IMR-90 (cell line): ENCODE data around the gene PPIH. TPM values are rescaled to one million over a fixed set of nuclear protein-coding genes. Genes with fewer than 3 reads are reported as not detected.
A peak's percentile ranks its signal among the peaks of the same experiment; 100 is the strongest.

Experiments
- ATAC-seq: fragments of 200-7000 bp; cut with Tn5 transposase; 2 replicates; pipeline ENCODE4 v1.9.1; 2020; ENCODE audit warnings: low read depth, mild to moderate bottlenecking, moderate library complexity
- BruUV-seq: library from RNA; stranded (reverse); fragments of 400-500 nt; replicated peaks from 2 replicates; lab custom pipeline; 2021; lab: Mats Ljungman, UMichigan
- CTCF ChIA-PET: fragments of 300-600 bp; formaldehyde crosslinking; extraction: SDS; loops from one replicate; lab custom pipeline; 2021; ENCODE audit warnings: antibody characterized with exemption; lab: Yijun Ruan, JAX
- POLR2A ChIA-PET: fragments of 300-600 bp; sonication (Branson Sonifier 250); formaldehyde crosslinking; loops from one replicate; lab custom pipeline; 2022; ENCODE audit warnings: antibody characterized with exemption; ENCODE audit not compliant: unreplicated experiment; lab: Charles Lee
- DNase-seq: peaks from one replicate; pipeline ENCODE4 v3.0.0; 2013
- H2AFZ ChIP-seq: replicated peaks from 2 replicates; pipeline ENCODE3; 2013; ENCODE audit warnings: low read length, mild to moderate bottlenecking; ENCODE audit not compliant: poor library complexity
- H2AK5ac ChIP-seq: 2 replicates; pipeline ENCODE4 v1.6.1; 2013; ENCODE audit warnings: low read depth, low read length, inconsistent platforms
- H2AK9ac ChIP-seq: replicated peaks from 2 replicates; pipeline ENCODE3; 2013; ENCODE audit warnings: mild to moderate bottlenecking, low read depth, low read length, moderate library complexity; ENCODE audit not compliant: poor library complexity
- H2BK120ac ChIP-seq: 2 replicates; pipeline ENCODE4 v1.6.1; 2013; ENCODE audit warnings: low read depth, low read length, inconsistent platforms
- H2BK15ac ChIP-seq: 3 replicates; pipeline ENCODE4 v1.6.1; 2013; ENCODE audit warnings: low read depth, low read length, inconsistent platforms
- H2BK20ac ChIP-seq: 2 replicates; pipeline ENCODE4 v1.6.1; 2013; ENCODE audit warnings: low read depth, mild to moderate bottlenecking, inconsistent platforms, low read length, moderate library complexity
- H2BK5ac ChIP-seq: 2 replicates; pipeline ENCODE4 v1.6.1; 2013; ENCODE audit warnings: mild to moderate bottlenecking, low read depth, low read length, inconsistent platforms; ENCODE audit not compliant: poor library complexity, severe bottlenecking
- H3K14ac ChIP-seq: replicated peaks from 2 replicates; pipeline ENCODE4 v1.6.1; 2013; ENCODE audit warnings: low read depth, low read length, inconsistent platforms
- H3K18ac ChIP-seq: 2 replicates; pipeline ENCODE4 v1.6.1; 2013; ENCODE audit warnings: low read depth, low read length, control low read depth
- H3K23ac ChIP-seq: 2 replicates; pipeline ENCODE4 v1.6.1; 2013; ENCODE audit warnings: low read depth, low read length, inconsistent platforms
- H3K27ac ChIP-seq: 2 replicates; pipeline ENCODE4 v1.5.1; 2013; ENCODE audit warnings: mild to moderate bottlenecking, control low read depth, low read length; ENCODE audit not compliant: insufficient read depth
- H3K27me3 ChIP-seq: 2 replicates; pipeline ENCODE4 v1.6.1; 2013; ENCODE audit warnings: low read length; ENCODE audit not compliant: control insufficient read depth, insufficient read depth
- H3K36me3 ChIP-seq: 2 replicates; pipeline ENCODE4 v1.6.1; 2013; ENCODE audit warnings: low read length, mixed read lengths; ENCODE audit not compliant: control insufficient read depth, insufficient read depth
- H3K4ac ChIP-seq: 2 replicates; pipeline ENCODE4 v1.6.1; 2013; ENCODE audit warnings: low read depth, low read length, inconsistent platforms
- H3K4me1 ChIP-seq: 2 replicates; pipeline ENCODE4 v1.6.1; 2013; ENCODE audit warnings: low read length, mixed read lengths; ENCODE audit not compliant: control insufficient read depth, insufficient read depth
- H3K4me2 ChIP-seq: 2 replicates; pipeline ENCODE4 v1.6.1; 2013; ENCODE audit warnings: low read depth, mild to moderate bottlenecking, control low read depth, low read length, moderate library complexity
- H3K4me3 ChIP-seq: 2 replicates; pipeline ENCODE4 v1.5.1; 2013; ENCODE audit warnings: low read depth, mild to moderate bottlenecking, control low read depth, low read length, moderate library complexity; ENCODE audit not compliant: insufficient read depth
- H3K56ac ChIP-seq: 2 replicates; pipeline ENCODE4 v1.6.1; 2013; ENCODE audit warnings: low read length, inconsistent platforms; ENCODE audit not compliant: insufficient read depth; ENCODE audit errors: extremely low read depth
- H3K79me1 ChIP-seq, 2 experiments: 2 replicates each; pipeline ENCODE4 v1.6.1; 2013; ENCODE audit warnings: low read length in 2 of 2, inconsistent platforms in 1 of 2, low read depth in 1 of 2
- H3K9ac ChIP-seq: 2 replicates; pipeline ENCODE4 v1.6.1; 2013; ENCODE audit warnings: low read depth, low read length, control low read depth
- H3K9me1 ChIP-seq: 2 replicates; pipeline ENCODE4 v1.6.1; 2013; ENCODE audit warnings: low read length, inconsistent platforms; ENCODE audit not compliant: insufficient read depth
- H3K9me3 ChIP-seq: 2 replicates; pipeline ENCODE4 v1.6.1; 2013; ENCODE audit warnings: low read length; ENCODE audit not compliant: control insufficient read depth, insufficient read depth
- H4K20me1 ChIP-seq: 2 replicates; pipeline ENCODE4 v1.6.1; 2013; ENCODE audit warnings: low read length, inconsistent platforms; ENCODE audit not compliant: insufficient read depth
- H4K5ac ChIP-seq: 2 replicates; pipeline ENCODE4 v1.6.1; 2013; ENCODE audit warnings: mild to moderate bottlenecking, low read depth, low read length, control low read depth
- H4K8ac ChIP-seq, 2 experiments: 2 replicates each; pipeline ENCODE4 v1.6.1; 2013; ENCODE audit warnings: low read depth in 2 of 2, low read length in 2 of 2, control low read depth in 1 of 2, inconsistent platforms in 1 of 2
- H4K91ac ChIP-seq: 2 replicates; pipeline ENCODE4 v1.6.1; 2013; ENCODE audit warnings: low read depth, low read length, inconsistent platforms; ENCODE audit not compliant: insufficient read depth
- MAFK ChIP-seq: IDR thresholded peaks from 2 replicates; pipeline ENCODE4 v1.6.1; 2012; ENCODE audit warnings: low read depth, low read length, improper control_type of control experiment
- POLR2A ChIP-seq: IDR thresholded peaks from 2 replicates; pipeline ENCODE4 v1.6.1; 2012; ENCODE audit warnings: mild to moderate bottlenecking, low read depth, low read length
- WGBS, 2 experiments: methylation state at CpG; one replicate each; pipeline versions ENCODE4 v1.1.5 to v1.1.7; 2013; ENCODE audit warnings: missing lambda C conversion rate in 2 of 2; ENCODE audit not compliant: insufficient read length in 1 of 2; ENCODE audit errors: extremely low coverage in 2 of 2; 5-methylcytosine and 5-hydroxymethylcytosine counted together
- dilution Hi-C: fragments of 300-500 bp; cut with HindIII; formaldehyde crosslinking; loops from one replicate; pipeline ENCODE4 v1.14.3; 2018; ENCODE audit warnings: low sequenced_read_pairs; ENCODE audit not compliant: unreplicated experiment
- in situ Hi-C: fragments of 300-500 bp; cut with MboI; formaldehyde crosslinking; loops from 3 replicates; pipeline ENCODE4 v1.14.3; 2019; ENCODE audit warnings: low sequenced_read_pairs, inconsistent platforms, mixed read lengths
- intact Hi-C: fragments of 100-400 bp; cut with micrococcal nuclease; formaldehyde crosslinking; loops from 2 replicates; pipeline ENCODE4 v1.10.0; 2022
- polyA plus RNA-seq, 3 experiments: library from polyadenylated mRNA; depleted of rRNA; stranded (reverse); fragments of >200 nt; gene quantifications; 2 replicates each; pipeline ENCODE4 v1.2.3, GENCODE V29; 2012; ENCODE audit warnings: low replicate concordance in 1 of 3
- total RNA-seq: library from RNA; depleted of rRNA; stranded (reverse); fragments of >200 nt; gene quantifications from 2 replicates; pipeline ENCODE4 v1.2.3, GENCODE V29; 2012

The PPIH gene
- total and polyA plus RNA-seq, 2 of the 4 experiments (the other 2 are of a cell fraction): 22.4 to 52.1 TPM

GRCh38 chr1:42698081-42698813, 40.0 kb downstream of the PPIH start:
- BruUV-seq: no TSS peak
- Histone ChIP-seq H4K5ac (no peak overlapping the region), H2BK15ac (no peak overlapping the region), H2BK120ac (no peak overlapping the region), H3K18ac (no peak overlapping the region), H3K36me3 (peaks cover 50% of the 10 kb centered on the region), H2AK5ac (no peak overlapping the region), H3K23ac (no peak overlapping the region), H3K27ac (no peak overlapping the region), H3K4me3 (no peak overlapping the region), H4K8ac (no peak overlapping the region), H3K9ac (no peak overlapping the region), H3K4me1 (peaks cover 1% of the 10 kb centered on the region; the same call in 1 of the 2 replicates), H3K56ac (no peak overlapping the region), H3K27me3 (no peaks in the 10 kb centered on the region), H4K20me1 (peaks cover 32% of the 10 kb centered on the region), H2BK5ac (no peak overlapping the region), H3K9me1 (no peaks in the 10 kb centered on the region; the same call in none of the 2 replicates), H2AFZ (no peak overlapping the region), H2AK9ac (no peak overlapping the region), H3K79me1 (peaks cover 24 to 50% of the 10 kb centered on the region in 2 experiments), H4K91ac (no peak overlapping the region), H3K4ac (no peak overlapping the region), H2BK20ac (no peak overlapping the region), H3K4me2 (no peak overlapping the region), H3K9me3 (no peaks in the 10 kb centered on the region), H3K14ac (no peak overlapping the region)
- intact Hi-C loops: no loop called here
- ChIA-PET CTCF (no interaction called here), POLR2A (no interaction called here)
- dilution Hi-C loops: no loop called here
- WGBS, 2 experiments: no CpG with 5 or more reads among the region's 4 CpGs
- in situ Hi-C loops: no loop called here
- TF ChIP-seq POLR2A: no peak
- peak; percentile 51 for TF ChIP-seq MAFK
- no peak for DNase-seq
- ATAC-seq: no peak
